ENCODE results near the gene LMX1A.

DNA sequence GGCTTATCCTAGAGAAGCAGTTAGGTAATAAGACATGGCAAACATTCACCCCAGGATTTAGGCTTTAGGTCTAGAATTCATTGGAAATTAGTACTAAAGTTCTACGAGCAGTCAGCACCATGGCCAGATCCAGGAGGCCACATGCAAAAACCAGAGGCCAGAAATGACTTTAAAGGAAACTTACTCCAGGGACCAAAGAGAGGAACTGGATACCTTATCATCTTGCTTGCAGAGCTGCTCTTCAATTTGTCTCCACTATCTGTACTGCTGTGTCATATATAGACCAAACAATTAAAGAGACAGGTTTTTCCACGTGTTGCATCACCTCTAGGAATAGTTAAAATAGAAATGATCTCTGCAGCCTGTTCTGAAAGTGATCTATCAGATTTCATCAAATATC lies 127.8 kb downstream of the LMX1A start:
- TF ChIP-seq CTCF (IDR thresholded peaks at IDR 0.05): no peak
- no peak for TF ChIP-seq POLR2A (IDR thresholded peaks at IDR 0.05)
